HL-60/S4 (cell line): ENCODE data around the gene TMPRSS6.

Source experiments
- in situ Hi-C: fragments of 300-500 bp; cut with MboI; formaldehyde crosslinking; loops from 2 replicates; pipeline ENCODE4 v1.14.3; 2022; ENCODE audit warnings: low sequenced_read_pairs

The TMPRSS6 gene

DNA sequence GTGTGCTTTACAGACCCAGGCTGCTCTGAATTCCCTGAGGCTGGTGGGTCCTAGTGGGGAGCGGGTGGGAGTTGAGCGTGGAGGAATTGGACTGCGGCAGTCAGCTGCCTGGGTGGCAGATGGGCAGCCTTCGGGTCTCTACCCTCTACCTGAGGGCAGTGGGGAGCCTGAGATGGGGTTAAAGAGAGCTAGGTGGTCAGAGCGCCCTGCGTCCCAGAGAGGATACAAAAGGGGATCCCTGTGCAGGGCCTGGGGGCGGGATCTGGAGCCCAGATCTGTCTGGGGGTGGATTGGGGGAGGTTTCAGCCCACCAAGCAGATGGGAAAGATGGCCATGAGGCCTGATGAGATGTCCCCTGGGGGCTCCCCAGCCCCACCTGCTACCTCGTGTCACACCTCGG lies 39.8 kb downstream of the TMPRSS6 start:
- in situ Hi-C loops = no loop called here

DNA sequence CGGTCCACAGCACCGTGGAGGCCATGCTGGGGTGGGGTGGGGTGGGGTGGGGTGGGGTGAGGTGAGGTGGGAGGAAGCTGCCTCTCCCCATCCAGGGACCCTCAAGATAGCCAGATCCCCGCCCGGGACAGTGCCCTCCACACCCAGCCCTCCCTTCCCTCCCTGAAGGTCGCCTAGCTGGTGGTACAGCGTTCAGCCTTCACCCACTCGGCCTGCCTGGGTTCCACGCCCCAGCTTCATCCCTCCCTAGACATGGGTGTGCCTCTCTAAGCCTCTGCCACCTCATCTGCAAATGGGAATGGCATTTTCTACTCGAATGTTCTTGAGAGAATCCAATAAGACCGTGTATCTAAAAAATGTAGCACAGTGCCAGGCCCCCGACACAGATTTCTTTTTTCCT lies 40.2 kb downstream of the TMPRSS6 start:
- in situ Hi-C loops = no loop called here

DNA sequence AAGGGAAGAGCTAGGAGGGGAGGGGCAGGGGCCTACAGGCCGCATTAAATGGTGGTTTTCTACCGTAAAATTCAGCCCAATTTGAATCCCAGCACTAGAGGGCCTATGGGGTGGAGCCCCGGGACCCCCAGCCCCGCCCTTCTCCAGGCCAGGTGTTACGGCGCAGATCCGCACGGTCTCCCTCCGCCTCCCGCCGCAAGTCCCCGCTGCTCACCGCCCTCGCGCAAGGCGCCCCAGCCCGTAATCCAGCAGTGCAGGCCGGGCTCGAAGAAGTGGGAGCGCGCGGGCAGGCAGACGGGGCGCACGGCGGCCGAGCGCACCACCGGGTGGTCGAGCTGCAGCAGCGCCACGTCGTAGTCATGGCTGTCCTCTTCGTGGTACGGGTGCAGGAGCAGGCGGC lies 40.7 kb downstream of the TMPRSS6 start:
- in situ Hi-C loops = no loop called here

DNA sequence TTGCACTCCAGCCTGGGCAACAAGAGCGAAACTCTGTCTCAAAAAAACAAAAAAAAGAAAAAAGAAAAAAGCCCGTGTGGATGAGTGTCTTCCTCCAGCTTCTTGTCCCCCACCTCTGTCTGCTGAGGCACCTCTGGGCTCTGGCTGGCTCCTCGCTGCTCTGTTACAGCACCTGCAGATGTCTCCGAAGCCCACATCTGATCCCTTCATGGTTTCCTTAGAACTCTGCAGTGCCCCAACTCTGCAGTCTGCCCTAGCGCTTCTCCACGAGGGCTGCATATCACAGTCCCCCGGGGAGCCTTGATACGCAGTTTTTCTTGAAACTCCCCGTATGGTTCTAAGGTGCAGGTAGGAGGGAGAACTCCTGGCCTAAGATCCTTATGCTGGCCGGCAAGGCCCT lies 42.1 kb downstream of the TMPRSS6 start:
- in situ Hi-C loops = no loop called here

DNA sequence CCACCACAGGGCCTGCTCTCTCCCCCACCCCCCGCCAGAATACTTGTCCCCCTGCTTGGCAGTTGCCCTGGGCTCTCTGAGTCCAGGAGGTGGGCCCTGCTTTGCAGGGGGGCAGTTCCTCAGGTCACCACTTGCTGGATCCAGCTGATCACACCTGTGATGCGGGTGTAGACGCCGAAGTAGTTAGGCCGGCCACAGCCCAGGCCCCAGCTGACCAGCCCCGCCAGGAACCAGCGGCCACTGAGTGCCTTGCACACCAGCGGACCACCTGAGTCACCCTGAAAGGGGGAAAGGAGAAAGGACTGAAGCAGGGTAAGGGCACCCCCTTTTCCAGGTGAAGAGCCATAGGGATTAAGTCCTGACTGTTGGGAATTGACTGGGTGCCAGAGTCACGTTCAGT lies 43.6 kb downstream of the TMPRSS6 start:
- in situ Hi-C loops = no loop called here

DNA sequence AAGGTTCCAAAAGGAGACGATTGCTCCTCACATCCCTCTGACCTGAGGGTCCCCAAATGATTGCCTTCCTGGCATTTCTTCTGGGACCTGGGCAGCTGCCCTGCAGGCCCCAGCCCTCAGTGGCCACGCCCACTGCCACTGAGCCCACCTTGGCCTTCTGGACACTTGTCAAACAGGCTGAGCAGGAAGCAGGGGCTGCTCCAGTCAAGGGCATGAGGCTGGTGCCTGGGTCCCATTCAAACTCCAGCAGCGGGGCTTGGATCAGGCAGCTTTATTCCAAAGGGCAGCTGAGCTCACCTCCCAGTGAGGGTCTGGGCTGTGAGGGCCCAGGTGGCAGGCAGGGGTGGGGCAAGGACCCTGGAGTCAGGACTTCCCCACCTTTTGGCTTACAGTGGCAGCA lies 44.3 kb downstream of the TMPRSS6 start:
- in situ Hi-C loops = no loop called here

DNA sequence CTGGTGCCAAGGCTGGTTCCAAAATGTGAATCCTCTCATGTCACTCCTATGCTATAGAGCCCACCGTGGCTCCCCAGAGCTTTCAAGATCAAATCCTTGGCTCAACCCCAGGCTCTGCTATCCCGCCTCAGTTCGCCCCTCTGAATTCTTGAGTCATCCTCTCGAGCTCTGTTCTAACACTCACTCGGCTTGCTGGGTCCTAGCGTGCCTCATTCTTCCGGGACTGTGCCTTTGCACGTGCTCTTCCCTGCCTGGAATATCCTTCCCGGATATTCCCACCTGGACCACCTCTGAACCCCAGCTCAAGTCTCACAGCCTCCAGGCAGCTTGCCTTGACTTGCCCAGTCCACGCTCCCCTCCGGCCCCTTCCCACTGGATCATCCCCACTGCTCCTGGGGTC lies 45.0 kb downstream of the TMPRSS6 start:
- in situ Hi-C loops = no loop called here

DNA sequence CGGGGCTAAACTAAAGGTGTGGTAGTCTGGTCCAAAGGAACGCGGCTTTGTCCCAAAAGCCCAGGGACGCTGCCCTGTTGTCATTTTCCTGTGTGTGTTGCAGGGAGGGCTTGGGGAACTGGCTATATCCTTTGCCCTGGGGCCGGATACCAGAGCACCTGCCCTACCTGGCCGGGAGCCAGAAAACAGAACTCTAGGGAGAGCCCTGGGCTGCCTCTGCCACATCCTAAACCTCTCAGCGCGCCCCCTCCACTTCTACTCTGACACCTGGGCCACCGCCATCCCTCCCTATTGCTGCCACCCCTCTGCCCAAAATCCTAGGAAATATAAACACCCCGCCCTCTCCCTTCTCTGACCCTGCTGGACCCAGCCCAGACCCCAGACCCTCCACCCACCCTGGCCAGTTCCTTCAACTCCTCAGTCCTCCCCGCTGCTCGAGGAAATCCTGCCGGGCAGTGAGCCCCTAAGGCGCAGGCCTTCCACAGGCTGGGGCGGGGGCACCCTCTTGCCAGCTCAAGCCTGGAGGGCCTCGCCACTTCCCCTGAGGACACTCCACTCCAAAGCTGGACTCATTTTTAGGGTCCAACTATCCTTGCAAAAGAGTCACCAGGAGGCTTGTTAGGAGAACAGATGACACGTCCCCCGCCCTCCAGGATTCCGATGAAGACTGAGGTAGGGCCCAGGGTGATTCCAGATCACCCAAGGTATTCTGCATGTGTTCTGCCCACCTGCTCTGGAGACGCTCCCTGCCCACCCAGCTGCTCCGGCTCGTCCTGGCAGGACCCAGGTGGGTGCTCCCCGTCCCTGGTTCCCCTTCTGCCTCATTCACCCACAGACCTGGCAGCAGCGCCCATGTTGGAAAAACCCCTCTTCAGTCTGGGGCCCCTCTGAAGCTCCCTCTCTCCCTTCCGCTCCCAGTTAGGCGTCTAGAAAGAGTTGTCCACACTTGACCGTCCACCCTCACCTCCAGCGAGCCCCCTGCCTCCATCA lies 45.8 kb downstream of the TMPRSS6 start:
- in situ Hi-C loops = no loop called here

DNA sequence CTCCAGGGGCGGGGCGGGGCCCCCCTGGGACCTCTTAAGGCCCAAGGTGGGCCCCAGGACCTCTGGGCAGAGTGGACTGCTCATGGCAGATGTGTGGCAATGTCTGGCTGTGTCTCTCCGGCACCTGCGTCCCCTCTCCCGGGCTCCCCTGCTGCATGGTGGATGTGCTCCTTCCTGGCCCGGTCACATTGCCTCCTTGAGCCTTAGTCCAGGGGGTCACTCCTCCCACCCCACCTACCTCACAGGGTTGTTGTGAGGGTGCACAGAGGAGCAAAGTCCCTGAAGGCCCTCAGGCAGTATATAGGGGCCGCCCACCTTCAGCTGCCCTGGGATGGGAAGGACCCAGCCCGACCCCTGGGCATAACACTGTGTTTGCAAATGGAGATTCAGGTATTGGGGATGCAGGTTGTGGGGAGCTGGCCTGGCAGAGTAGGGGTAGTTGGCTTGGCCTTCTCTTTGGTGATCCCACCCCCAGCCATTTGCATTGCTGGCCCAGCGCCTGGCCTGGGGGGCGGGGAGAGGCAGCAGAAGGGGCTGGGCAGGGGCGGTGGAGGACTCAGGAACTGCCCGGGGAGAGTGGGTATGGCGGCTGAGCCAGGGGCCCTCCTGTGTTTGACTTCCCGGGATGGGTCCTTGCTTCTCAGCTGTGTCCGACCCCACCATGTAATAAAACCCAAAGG lies 46.7 kb downstream of the TMPRSS6 start:
- in situ Hi-C loops = no loop called here

DNA sequence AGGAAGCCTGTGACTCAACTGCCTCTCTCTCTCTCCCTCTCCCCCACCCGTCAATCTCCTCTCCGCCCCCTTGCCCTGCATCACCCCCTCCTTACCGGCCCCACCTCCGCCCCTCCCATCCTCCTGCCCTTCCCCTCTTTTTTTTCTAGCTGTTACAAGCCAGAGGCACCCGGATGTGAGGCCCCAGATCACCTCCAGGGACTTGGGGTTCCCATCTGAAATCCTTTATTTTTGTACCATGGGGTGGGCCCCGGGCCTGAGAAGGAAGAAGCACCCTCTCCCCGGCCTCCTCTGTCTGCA lies 47.2 kb downstream of the TMPRSS6 start:
- in situ Hi-C loops = no loop called here

DNA sequence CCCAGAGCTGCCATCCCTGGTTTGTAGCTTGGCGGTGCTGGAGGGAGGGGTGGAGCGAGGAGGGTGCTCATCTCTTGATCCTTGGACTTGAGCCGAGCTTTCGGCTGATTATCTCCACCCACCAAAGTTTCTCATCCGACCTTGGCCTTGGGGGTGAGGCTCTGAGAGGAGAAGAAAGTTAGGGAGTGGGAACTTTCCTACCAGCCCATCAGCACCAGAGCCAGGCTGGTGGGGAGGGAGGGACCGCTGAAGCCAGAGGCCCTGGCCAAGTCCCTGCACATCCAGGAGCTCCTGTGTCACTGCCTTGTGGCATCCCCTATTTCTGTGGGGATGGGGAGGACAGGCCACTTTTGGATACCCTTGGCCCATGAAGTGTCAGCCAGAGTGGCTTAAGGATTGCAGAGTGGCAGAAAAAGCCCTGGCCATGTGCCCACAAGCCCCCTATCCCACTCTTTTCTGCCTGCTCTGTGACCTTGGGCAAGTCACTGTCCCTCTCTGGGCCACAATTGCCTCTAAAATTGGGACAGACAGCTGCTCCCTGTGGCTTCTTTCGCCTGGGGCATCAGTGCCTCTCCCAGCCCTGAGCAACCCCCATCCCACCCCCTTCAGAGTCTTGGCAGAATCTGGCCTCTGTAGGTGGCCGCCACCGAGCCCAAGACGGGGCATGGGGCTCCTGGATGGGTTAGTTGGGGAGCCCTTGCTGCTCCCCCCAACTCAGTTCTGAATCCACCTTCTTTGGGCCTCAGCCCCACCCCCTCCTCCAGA lies 47.7 kb downstream of the TMPRSS6 start:
- in situ Hi-C loops = no loop called here

DNA sequence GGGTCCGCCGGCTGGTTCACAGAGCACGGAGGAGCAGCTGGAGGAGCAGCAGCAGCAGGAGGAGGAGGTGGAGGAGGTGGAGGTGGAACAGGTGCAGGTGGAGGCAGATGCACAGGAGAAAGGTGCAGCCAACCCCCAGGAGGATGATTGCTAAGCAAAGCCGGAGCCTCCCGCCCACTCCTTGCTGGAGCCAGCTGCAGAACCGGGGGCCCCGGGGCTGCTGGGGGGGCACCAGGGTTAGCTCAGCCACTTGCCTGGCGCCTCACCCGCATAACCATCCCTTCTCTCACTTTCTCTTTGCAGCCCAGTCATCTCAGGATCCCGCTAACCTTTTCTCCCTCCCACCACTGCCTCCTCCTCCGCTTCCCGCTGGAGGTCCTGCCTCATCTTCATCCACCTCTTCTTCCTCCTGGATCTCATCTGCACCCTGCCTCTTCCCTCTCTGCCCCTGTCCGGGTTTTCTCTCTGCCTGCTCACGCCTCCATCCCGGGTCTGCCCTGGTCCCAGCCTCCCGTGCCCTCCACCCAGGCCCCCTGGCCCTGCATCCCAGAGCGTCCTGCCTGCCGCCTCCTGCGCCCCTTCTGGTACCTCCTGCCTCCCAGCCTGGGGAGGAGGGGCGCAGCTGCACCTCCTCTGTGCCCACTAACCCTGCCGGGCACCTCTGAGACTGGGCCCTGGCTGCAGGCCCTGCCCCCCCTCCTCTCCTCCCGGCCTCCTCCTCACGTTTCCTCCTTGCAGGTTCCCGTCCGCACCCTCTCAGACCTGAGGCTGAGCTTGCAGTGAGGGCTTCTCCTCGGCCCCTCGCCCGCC lies 48.5 kb downstream of the TMPRSS6 start:
- in situ Hi-C loops = no loop called here

DNA sequence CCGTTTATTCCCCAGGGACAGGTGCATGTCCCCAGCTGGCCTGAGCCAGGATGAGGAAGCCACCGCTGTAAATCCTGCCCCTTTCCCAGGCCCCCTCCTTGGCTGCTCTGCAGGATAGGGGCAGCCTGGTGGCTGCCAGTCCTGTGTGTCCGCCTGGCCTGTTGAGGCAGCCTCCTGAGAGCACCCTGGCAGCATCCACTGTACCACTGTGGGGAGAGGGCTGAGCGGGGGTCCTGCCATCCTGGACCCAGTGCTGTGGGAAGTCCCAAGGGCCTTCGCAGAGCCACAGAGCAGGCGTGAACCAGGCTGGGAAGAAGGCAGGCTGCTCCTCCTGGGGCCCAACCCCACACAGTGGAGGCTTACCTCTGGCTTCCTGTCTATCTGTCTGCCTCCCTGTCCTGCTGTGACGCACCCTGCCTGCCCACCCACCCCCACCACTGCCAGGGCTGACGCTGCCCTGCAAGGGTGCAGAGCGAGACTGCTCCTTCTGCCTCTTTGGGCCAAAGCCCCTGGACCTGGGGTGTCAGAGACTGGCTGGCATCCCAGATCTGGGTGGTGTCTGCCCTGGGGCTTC lies 49.5 kb downstream of the TMPRSS6 start:
- in situ Hi-C loops = no loop called here

DNA sequence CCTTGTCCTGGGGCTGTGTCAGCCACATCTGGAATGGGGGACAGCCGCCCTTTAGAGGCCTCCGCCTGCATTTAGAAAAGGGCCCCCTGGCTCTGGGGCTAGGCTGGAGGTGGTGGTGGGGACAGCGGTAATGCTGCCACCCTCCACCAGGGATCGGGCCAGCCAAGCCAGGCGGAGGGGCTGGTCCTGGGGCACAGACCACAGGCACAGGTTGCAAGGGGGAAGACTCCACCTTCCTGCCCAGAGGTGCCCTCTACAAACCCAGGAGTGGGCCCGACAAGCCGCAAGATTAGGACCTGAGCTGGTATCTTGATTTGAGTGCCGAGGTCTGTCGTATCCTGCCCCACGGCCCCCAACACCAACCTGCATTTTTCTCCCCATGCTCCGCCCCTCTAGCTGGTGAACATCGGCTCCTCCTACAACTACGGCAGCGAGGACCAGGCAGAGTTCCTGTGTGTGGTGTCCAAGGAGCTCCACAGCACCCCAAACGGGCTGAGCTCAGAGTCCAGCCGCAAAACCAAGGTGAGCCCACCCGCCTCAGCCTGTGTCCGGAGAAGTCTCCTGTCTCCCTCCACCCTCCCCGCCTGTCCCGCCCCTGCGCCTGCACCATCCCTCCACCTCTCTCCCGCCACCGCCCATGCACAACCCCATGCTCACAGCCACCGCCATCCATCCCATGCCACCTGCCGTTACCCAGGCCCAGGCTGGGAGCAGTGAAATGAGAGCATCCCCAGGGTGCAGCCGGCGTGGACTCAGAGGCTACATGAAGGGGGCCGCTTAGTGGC lies 50.4 kb downstream of the TMPRSS6 start:
- in situ Hi-C loops = no loop called here

DNA sequence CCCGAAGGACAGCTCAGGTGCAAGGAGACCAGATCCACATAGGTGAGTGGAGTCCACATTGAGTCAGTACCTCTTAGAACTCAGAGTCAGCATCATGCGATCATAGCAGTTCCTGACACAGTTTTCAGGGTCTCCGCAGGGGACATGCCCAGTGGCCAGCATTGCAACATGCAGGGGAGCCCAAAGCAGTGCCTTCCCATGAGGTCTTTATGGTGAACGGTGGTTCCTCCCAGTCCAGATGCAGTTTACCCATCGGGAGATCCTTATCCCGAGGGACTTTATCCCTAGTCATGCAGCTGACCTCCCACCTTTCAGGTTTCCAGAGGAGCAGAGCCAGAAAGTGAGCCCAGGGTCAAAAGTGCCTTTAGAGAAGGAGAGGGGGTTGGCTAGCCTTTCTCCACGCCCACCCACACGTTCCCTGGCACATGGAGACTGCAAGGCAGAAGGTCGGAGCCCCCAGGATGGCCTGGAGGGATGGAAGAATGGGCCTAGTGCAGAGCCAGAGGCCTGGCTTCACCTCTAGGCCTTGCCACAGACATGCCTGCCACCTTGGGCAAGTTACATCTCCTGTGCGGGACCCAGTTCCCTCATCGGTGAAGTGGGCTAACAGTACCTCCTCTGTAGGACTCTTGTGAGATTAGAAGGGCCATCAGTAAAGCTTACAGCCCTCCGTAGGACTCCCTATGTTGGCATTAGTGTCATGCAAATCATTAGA lies 51.6 kb downstream of the TMPRSS6 start:
- in situ Hi-C loops = no loop called here

DNA sequence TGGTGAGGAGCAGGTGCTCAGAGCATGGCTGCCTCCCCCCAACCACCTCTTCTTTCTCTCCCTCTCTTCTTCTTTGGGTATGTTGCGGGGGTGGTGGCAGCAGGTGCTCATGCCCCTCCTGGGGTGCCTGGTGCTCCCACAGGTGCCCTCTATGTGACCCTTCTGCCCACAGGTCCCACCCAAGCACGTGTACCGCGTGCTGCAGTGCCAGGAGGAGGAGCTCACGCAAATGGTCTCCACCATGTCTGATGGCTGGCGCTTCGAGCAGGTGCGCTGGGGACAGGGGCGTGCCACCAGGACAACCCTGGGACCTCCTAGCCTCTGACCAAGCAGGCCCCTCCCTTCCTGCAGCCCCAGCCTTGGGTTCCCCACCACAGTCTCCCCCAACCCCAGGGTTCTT lies 52.3 kb downstream of the TMPRSS6 start:
- in situ Hi-C loops = no loop called here

DNA sequence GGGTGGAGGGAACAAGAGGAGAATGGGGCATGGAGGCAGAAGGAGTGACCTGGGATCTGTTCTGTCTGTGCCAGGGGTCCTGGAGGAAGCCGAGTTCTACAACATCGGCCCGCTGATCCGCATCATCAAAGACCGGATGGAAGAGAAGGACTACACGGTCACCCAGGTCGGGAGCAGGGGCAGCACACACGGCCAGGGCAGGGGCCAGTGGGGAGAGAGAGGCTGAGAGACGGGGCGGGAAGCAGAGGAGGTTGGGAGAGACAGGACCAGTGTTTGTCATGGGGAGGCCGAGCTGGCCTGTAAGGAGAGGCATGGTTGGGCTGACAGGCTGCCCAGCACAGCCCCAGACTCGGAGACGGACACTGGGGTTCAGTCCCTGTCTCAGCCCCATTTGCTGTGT lies 53.3 kb downstream of the TMPRSS6 start:
- in situ Hi-C loops = no loop called here

DNA sequence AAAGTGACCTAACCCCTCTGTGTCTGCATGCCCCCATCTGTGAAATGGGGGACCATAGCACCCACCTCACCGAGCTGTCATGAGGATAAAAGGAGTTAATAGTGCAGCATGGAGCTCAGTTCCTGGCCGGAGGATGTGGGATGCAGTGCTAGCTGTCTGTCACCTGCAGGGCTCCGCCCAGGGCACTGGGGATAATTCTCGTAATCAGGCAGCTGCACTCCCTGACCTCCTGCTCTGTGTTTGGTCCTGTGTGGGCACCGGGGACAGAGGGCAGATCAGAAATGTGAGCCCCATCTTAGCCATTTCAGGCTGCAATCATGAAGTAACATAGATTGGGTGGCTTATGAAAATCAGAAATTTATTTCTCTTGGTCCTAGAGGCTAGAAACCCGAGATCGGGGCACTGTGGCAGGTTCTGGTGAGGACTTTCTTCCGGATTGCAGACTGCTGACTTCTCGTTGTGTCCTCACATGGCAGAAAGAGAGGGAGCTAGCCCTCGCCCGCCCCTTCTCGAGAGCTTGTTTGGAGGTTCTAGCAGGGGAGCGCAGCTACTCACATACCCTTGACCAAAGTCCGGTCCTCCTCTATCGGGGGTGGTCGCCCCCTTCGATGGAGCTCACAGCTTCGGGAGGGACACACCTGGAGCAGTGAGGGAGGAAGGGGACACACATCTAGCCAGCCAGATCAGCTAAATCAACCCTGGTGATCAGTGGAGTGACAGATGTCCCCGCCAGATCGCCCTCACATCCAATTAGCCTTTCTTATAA lies 54.7 kb downstream of the TMPRSS6 start:
- in situ Hi-C loops = no loop called here

DNA sequence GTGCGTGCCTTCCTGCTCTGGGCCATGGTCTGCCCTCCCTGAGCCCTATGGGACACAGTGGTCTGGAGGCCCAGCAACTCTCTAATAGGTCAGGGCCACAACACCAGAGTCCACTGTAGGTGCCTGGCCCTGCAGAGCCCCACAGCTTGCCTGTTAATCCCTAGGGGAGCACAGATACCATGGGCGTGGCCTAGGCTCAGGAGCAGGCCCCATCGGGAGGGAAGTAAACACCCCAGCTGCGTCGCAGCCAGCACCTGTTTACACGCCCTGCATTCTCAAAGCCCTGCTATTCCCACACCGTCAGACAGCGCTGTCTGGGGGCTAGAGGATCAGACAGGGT lies 55.5 kb downstream of the TMPRSS6 start:
- in situ Hi-C loops = no loop called here
